ENCODE results near the gene C4orf50.

DNA sequence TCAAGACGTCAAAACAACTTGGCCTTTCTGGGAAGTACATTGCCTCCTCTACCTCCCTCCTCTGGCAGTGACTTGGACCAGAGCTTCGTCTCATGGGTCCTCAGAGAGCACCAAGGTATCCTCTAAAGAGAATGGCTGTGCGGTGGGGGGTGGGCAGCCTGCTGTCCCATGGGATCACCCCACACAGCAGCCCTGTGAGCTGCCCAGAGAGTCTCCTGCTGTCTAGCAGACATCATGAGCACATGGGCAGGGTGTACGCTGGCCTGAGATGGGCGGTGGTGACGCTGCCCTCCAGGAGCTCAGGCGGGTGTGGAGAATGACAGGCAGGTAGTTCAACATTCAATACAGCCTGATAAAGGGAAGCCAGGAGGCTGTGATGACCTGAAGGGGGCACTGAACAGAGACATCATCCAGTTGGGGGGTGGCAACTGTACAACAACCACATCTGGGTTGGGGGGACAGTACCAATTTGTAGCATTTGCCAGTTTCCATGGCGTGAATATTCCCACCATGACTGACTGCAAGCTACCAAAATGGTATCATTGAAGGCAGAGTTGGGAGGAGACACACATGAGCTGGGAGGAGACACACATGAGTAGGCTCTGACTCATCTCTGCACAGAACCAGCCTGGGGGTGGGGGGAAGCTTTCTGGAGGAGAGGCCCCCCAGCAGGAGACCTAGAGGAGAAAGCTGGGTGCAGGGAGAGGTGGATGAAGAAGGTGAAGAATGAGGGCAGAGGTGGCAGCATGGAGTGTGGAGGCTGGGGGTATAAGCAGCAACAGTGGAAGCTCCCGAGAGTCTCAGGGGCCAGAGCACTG, 35.9 kb downstream of the C4orf50 start:
- TF ChIP-seq, protein P1, sequence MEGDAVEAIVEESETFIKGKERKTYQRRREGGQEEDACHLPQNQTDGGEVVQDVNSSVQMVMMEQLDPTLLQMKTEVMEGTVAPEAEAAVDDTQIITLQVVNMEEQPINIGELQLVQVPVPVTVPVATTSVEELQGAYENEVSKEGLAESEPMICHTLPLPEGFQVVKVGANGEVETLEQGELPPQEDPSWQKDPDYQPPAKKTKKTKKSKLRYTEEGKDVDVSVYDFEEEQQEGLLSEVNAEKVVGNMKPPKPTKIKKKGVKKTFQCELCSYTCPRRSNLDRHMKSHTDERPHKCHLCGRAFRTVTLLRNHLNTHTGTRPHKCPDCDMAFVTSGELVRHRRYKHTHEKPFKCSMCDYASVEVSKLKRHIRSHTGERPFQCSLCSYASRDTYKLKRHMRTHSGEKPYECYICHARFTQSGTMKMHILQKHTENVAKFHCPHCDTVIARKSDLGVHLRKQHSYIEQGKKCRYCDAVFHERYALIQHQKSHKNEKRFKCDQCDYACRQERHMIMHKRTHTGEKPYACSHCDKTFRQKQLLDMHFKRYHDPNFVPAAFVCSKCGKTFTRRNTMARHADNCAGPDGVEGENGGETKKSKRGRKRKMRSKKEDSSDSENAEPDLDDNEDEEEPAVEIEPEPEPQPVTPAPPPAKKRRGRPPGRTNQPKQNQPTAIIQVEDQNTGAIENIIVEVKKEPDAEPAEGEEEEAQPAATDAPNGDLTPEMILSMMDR (IDR thresholded peaks at IDR 0.05; ENCODE audit: insufficient read depth, low read depth, low read length) = no peak
- no peak for TF ChIP-seq EZH2 (IDR thresholded peaks at IDR 0.05; ENCODE audit: insufficient read depth, low read length)

Data from astrocyte (in vitro differentiated cells and primary cell).